ENCODE measurements around the gene ENPP7. TPM values are rescaled to one million over a fixed set of nuclear protein-coding genes. Genes with fewer than 3 reads are reported as not detected.

Gene ENPP7
- polyA plus RNA-seq, 1 donor (not counting 4 experiments of a cell fraction or from before 2014, with no cell fraction given) = not detected

DNA sequence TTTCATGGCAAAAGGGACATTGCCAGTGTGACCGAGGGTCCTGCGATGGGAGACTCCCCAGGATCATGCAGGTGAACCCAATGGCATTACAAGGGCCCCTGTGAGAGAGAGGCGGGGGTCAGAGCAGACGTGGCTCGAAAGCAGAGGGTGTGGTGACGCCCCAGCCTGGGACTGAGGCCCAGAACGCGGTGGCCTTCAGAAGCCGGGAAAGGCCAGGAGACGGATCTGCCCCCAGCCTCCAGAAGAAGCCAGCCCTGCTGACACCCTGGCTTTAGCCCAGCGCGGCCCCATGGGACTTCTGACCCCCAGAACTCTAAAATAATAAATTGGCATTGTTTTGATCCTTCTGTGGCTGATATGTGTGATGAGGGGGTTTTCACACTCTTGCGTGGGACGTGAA is 17.4 kb upstream of the ENPP7 start:
- no peak for FAIRE-seq
- H3K27me3 ChIP-seq (ENCODE audit: control insufficient read depth, extremely low read depth, insufficient read depth, low read length) = no peaks in the 10 kb centered on the region
- DNase-seq (ENCODE audit: low read depth, low spot score) = no peak

DNA sequence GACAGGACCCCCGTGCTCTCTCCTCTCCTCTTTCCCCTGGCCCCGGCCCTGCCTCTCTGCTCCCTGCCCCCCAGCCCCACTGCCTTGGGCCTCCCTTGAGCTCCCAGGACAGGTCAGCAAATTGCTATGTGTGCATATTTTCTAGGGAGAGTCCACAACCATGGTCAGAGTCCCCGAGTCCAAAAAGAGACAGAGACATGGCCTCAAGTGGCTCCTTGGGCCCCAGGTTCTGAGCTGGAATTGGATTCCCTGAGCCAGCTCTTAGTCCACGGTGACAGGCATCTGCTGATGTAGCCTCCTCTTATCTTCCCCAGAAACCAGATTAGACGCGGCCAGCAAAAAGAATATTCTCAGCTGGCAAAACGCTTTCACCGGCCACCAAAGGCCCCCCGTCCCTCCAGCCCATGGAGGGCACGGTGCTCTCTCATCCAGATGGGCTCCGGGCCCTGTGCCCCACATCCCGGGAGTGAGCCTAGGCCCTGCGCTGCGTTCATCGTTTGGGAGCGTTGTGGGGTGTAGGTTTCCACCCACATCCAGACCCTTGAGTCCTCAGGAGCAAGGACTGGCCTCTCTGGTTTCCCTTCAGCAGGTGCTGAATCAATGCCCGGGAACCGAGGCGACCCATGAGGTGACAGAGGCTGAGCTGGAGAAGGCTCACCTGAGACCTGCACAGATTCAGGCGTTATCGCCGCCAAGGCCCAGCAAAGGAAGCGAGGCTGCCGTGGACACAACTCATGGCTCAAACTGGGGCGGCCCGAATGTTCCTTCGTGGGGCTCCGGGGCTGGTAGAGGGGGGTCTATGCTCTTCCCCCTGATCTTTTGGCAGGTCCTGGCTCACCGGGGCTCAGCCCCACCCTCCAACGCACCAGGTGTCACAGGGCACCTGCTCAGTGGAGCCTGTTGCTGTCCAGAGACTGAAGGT is 16.3 kb upstream of the ENPP7 start:
- Histone ChIP-seq H3K27me3 (ENCODE audit: control insufficient read depth, extremely low read depth, insufficient read depth, low read length) (no peaks in the 10 kb centered on the region), H3K9ac (ENCODE audit: control insufficient read depth, extremely low read depth, insufficient read depth, low read length) (no peak overlapping the region), H3K4me1 (ENCODE audit: control insufficient read depth, extremely low read depth, insufficient read depth, low read length) (no peaks in the 10 kb centered on the region), H3K36me3 (ENCODE audit: control insufficient read depth in 2 of 2, extremely low read depth in 1 of 2, insufficient read depth in 2 of 2, low read length in 2 of 2) (no peaks in the 10 kb centered on the region), H2AFZ (ENCODE audit: control insufficient read depth, low read length) (no peak overlapping the region), H3K4me2 (ENCODE audit: control insufficient read depth, extremely low read depth, insufficient read depth, low read depth, low read length) (no peak overlapping the region), H3K27ac (ENCODE audit: control insufficient read depth, insufficient read depth, low read length) (no peak overlapping the region), H3K9me3 (ENCODE audit: control insufficient read depth, low read depth, low read length) (no peaks in the 10 kb centered on the region), H3K79me2 (ENCODE audit: control insufficient read depth, insufficient read depth, low read length) (no peaks in the 10 kb centered on the region), H3K9me1 (ENCODE audit: control insufficient read depth, extremely low read depth, insufficient read depth, low read length) (no peaks in the 10 kb centered on the region), H4K20me1 (ENCODE audit: control insufficient read depth, extremely low read depth, insufficient read depth, low read length) (no peaks in the 10 kb centered on the region), H3K4me3 (ENCODE audit: control insufficient read depth in 2 of 3, extremely low read depth in 1 of 3, insufficient read depth in 2 of 3, low read depth in 1 of 3, low read length in 3 of 3) (no peak overlapping the region)
- no peak for DNase-seq (ENCODE audit: low read depth, low spot score)
- FAIRE-seq = no peak
- TF ChIP-seq EZH2 (IDR thresholded peaks at IDR 0.05; ENCODE audit: low read length) (no peak), CTCF (optimal IDR thresholded peaks at IDR 0.05 in 1 of 3, IDR thresholded peaks at IDR 0.05 in 1 of 3, conservative IDR thresholded peaks at IDR 0.05 in 1 of 3; ENCODE audit: extremely low read depth in 1 of 3, insufficient read depth in 2 of 3, low read length in 3 of 3) (no peak)
- dilution Hi-C loops (cut with MboI; ENCODE audit: extremely low pct_ligation_motif_present, low sequenced_read_pairs) = no loop called here

More for the DNA sequence above, 17.4 kb upstream of the ENPP7 start:
- H3K9me1 ChIP-seq (ENCODE audit: control insufficient read depth, extremely low read depth, insufficient read depth, low read length) = no peaks in the 10 kb centered on the region
- no peaks in the 10 kb centered on the region for H3K79me2 ChIP-seq (ENCODE audit: control insufficient read depth, insufficient read depth, low read length)
- no peak overlapping the region for H2AFZ ChIP-seq (ENCODE audit: control insufficient read depth, low read length)
- dilution Hi-C loops (cut with MboI; ENCODE audit: extremely low pct_ligation_motif_present, low sequenced_read_pairs) = no loop called here
- no peaks in the 10 kb centered on the region for H3K4me1 ChIP-seq (ENCODE audit: control insufficient read depth, extremely low read depth, insufficient read depth, low read length)
- H3K9me3 ChIP-seq (ENCODE audit: control insufficient read depth, low read depth, low read length) = no peaks in the 10 kb centered on the region
- no peaks in the 10 kb centered on the region for H4K20me1 ChIP-seq (ENCODE audit: control insufficient read depth, extremely low read depth, insufficient read depth, low read length)
- TF ChIP-seq EZH2 (IDR thresholded peaks at IDR 0.05; ENCODE audit: low read length) (no peak), CTCF (optimal IDR thresholded peaks at IDR 0.05 in 1 of 3, IDR thresholded peaks at IDR 0.05 in 1 of 3, conservative IDR thresholded peaks at IDR 0.05 in 1 of 3; ENCODE audit: extremely low read depth in 1 of 3, insufficient read depth in 2 of 3, low read length in 3 of 3) (no peak)
- no peak overlapping the region for H3K4me2 ChIP-seq (ENCODE audit: control insufficient read depth, extremely low read depth, insufficient read depth, low read depth, low read length)
- no peak overlapping the region for H3K4me3 ChIP-seq (ENCODE audit: control insufficient read depth in 2 of 3, extremely low read depth in 1 of 3, insufficient read depth in 2 of 3, low read depth in 1 of 3, low read length in 3 of 3)
- no peak overlapping the region for H3K27ac ChIP-seq (ENCODE audit: control insufficient read depth, insufficient read depth, low read length)
- H3K36me3 ChIP-seq (ENCODE audit: control insufficient read depth in 2 of 2, extremely low read depth in 1 of 2, insufficient read depth in 2 of 2, low read length in 2 of 2) = no peaks in the 10 kb centered on the region
- H3K9ac ChIP-seq (ENCODE audit: control insufficient read depth, extremely low read depth, insufficient read depth, low read length) = no peak overlapping the region
